HUES48 (cell line): ENCODE results near the gene LIPT1.
"Not testable (repeated sequence)": the region's sequence is repeated elsewhere in the genome, so short reads cannot be mapped to it uniquely, and the experiment has no call there.

Source experiments
- H3K27ac ChIP-seq: one replicate; pipeline ENCODE4 v1.7.0; 2013; ENCODE audit warnings: low read depth, low read length, inconsistent platforms
- H3K27me3 ChIP-seq: 2 replicates; pipeline ENCODE4 v1.6.1; 2013; ENCODE audit warnings: mild to moderate bottlenecking, low read length; ENCODE audit not compliant: control insufficient read depth, insufficient read depth
- H3K36me3 ChIP-seq: 2 replicates; pipeline ENCODE4 v1.6.1; 2013; ENCODE audit warnings: low read length; ENCODE audit not compliant: control insufficient read depth, insufficient read depth
- H3K4me1 ChIP-seq: 2 replicates; pipeline ENCODE4 v1.6.1; 2013; ENCODE audit warnings: mild to moderate bottlenecking, low read length; ENCODE audit not compliant: control insufficient read depth, insufficient read depth
- H3K4me3 ChIP-seq: 2 replicates; pipeline ENCODE4 v1.5.1; 2013; ENCODE audit warnings: mild to moderate bottlenecking, low read depth, low read length
- H3K9ac ChIP-seq: 2 replicates; pipeline ENCODE4 v1.6.1; 2013; ENCODE audit warnings: mild to moderate bottlenecking, low read depth, low read length, moderate library complexity
- H3K9me3 ChIP-seq: 2 replicates; pipeline ENCODE4 v1.6.1; 2013; ENCODE audit warnings: low read length; ENCODE audit not compliant: control insufficient read depth, insufficient read depth

The LIPT1 gene

GRCh38 chr2:99180755-99181623 is 26.2 kb downstream of the LIPT1 start, which contains the start of the genes MITD1 and MRPL30:
Gene MITD1, minus strand, starts transcription at chr2:99181058. Its CDS starts 77 bp downstream, at chr2:99180981.
Gene MRPL30, plus strand, starts transcription at chr2:99181184. Its CDS starts 5,020 bp downstream, at chr2:99186204.
- Histone ChIP-seq H3K27ac (peak within 1 kb of the TSS; percentile 93), H3K36me3 (0 out of 2 replicates have a peak, but pooled peaks cover under 1% of the 10 kb centered on the region), H3K9me3 (no peaks in the 10 kb centered on the region), H3K4me1 (0 out of 2 replicates have a peak, but pooled peaks cover 3% of the 10 kb centered on the region), H3K27me3 (no peaks in the 10 kb centered on the region), H3K9ac (peak within 1 kb of the TSS; percentile 96), H3K4me3 (peak within 1 kb of the TSS; percentile 99)

- peak overlapping the region; percentile 93 for H3K27ac ChIP-seq
- H3K9ac ChIP-seq = peak overlapping the region; percentile 96
- peak overlapping the region; percentile 99 for H3K4me3 ChIP-seq
- H3K4me1 ChIP-seq = 0 out of 2 replicates have a peak, but pooled peaks cover 3% of the 10 kb centered on the region
- no peaks in the 10 kb centered on the region for H3K27me3 ChIP-seq
- H3K36me3 ChIP-seq = peaks cover 4% of the 10 kb centered on the region; the same call in 1 of the 2 replicates
- H3K9me3 ChIP-seq = no peaks in the 10 kb centered on the region
Measured at GRCh38 chr2:99181624-99182000, 26.8 kb downstream of the LIPT1 start.

GRCh38 chr2:99183025-99183424 is 28.3 kb downstream of the LIPT1 start:
- Histone ChIP-seq H3K4me3 (no peak overlapping the region), H3K9ac (no peak overlapping the region), H3K27me3 (no peaks in the 10 kb centered on the region), H3K4me1 (0 out of 2 replicates have a peak, but pooled peaks cover 3% of the 10 kb centered on the region), H3K36me3 (peaks cover 15% of the 10 kb centered on the region), H3K9me3 (no peaks in the 10 kb centered on the region), H3K27ac (no peak overlapping the region)

GRCh38 chr2:99184811-99185210 is 30.0 kb downstream of the LIPT1 start:
- Histone ChIP-seq H3K27ac (no peak overlapping the region), H3K36me3 (peaks cover 33% of the 10 kb centered on the region), H3K4me1 (0 out of 2 replicates have a peak, but pooled peaks cover 3% of the 10 kb centered on the region), H3K9ac (no peak overlapping the region), H3K4me3 (no peak overlapping the region), H3K9me3 (no peaks in the 10 kb centered on the region), H3K27me3 (no peaks in the 10 kb centered on the region)

- Histone ChIP-seq H3K4me3 (no peak overlapping the region), H3K36me3 (peaks cover 53% of the 10 kb centered on the region), H3K9me3 (no peaks in the 10 kb centered on the region), H3K4me1 (0 out of 2 replicates have a peak, but pooled peaks cover 3% of the 10 kb centered on the region), H3K27ac (no peak overlapping the region), H3K9ac (no peak overlapping the region), H3K27me3 (no peaks in the 10 kb centered on the region)
Measured at GRCh38 chr2:99187011-99187410, 32.2 kb downstream of the LIPT1 start.

- H3K9ac ChIP-seq = no peak overlapping the region
- H3K27ac ChIP-seq = no peak overlapping the region
- no peaks in the 10 kb centered on the region for H3K4me1 ChIP-seq
- peaks cover 59% of the 10 kb centered on the region for H3K36me3 ChIP-seq
- H3K9me3 ChIP-seq = no peaks in the 10 kb centered on the region
- no peak overlapping the region for H3K4me3 ChIP-seq
- no peaks in the 10 kb centered on the region for H3K27me3 ChIP-seq
Measured at GRCh38 chr2:99188357-99188756, 33.6 kb downstream of the LIPT1 start.

GRCh38 chr2:99190548-99190947 is 35.8 kb downstream of the LIPT1 start:
- H3K27ac ChIP-seq = no peak overlapping the region
- no peaks in the 10 kb centered on the region for H3K27me3 ChIP-seq
- H3K9ac ChIP-seq = no peak overlapping the region
- H3K4me3 ChIP-seq = no peak overlapping the region
- H3K36me3 ChIP-seq = peaks cover 80% of the 10 kb centered on the region
- no peaks in the 10 kb centered on the region for H3K4me1 ChIP-seq
- H3K9me3 ChIP-seq = no peaks in the 10 kb centered on the region

- not testable (repeated sequence) for H3K27ac ChIP-seq, H3K4me1 ChIP-seq, H3K9me3 ChIP-seq, H3K4me3 ChIP-seq, H3K9ac ChIP-seq, H3K27me3 ChIP-seq
- peaks cover 87% of the 10 kb centered on the region for H3K36me3 ChIP-seq
Measured at GRCh38 chr2:99192364-99192763, 37.6 kb downstream of the LIPT1 start.

GRCh38 chr2:99198103-99198841 is 43.5 kb downstream of the LIPT1 start:
- no peak overlapping the region for H3K9ac ChIP-seq
- H3K27ac ChIP-seq = no peak overlapping the region
- no peak overlapping the region for H3K4me3 ChIP-seq
- no peaks in the 10 kb centered on the region for H3K9me3 ChIP-seq
- peaks cover 42% of the 10 kb centered on the region for H3K36me3 ChIP-seq
- no peaks in the 10 kb centered on the region for H3K27me3 ChIP-seq
- H3K4me1 ChIP-seq = no peaks in the 10 kb centered on the region

- H3K4me1 ChIP-seq = no peaks in the 10 kb centered on the region
- no peak overlapping the region for H3K9ac ChIP-seq
- H3K27me3 ChIP-seq = no peaks in the 10 kb centered on the region
- no peak overlapping the region for H3K4me3 ChIP-seq
- H3K9me3 ChIP-seq = peaks cover 9% of the 10 kb centered on the region
- no peak overlapping the region for H3K27ac ChIP-seq
- H3K36me3 ChIP-seq = peaks cover 24% of the 10 kb centered on the region
Measured at GRCh38 chr2:99200076-99200800, 45.5 kb downstream of the LIPT1 start.
